Stimulated activated CD8-positive, alpha-beta memory T cell treated with anti-CD3 and anti-CD28 coated beads, Interleukin-12 subunit alpha, Interleukin-12 subunit beta, amount 100 ng/mL, for 1 hour (primary cell): ENCODE data around the gene OGT.
A peak's percentile ranks its signal among the peaks of the same experiment; 100 is the strongest.
"Not testable (repeated sequence)": the region's sequence is repeated elsewhere in the genome, so short reads cannot be mapped to it uniquely, and the experiment has no call there.

Source experiments
- DNase-seq: peaks from one replicate; pipeline ENCODE4 v3.0.0-alpha.2; 2020; ENCODE audit warnings: low read depth

The OGT gene

GRCh38 chrX:71532753-71533425, at the start of gene OGT:
Gene OGT, plus strand, starts transcription at chrX:71533104. Its CDS starts 196 bp downstream, at chrX:71533300.
- DNase-seq: peak; percentile 89

GRCh38 chrX:71487814-71488213, 45.1 kb upstream of the OGT start:
- DNase-seq: no peak

GRCh38 chrX:71489540-71489939, 43.4 kb upstream of the OGT start:
- DNase-seq: no peak

GRCh38 chrX:71492231-71493065, 40.5 kb upstream of the OGT start:
- no peak for DNase-seq

- DNase-seq: no peak
Measured at GRCh38 chrX:71493111-71493613, 39.7 kb upstream of the OGT start.

GRCh38 chrX:71495979-71496378, 36.9 kb upstream of the OGT start:
- DNase-seq: not testable (repeated sequence)

GRCh38 chrX:71496476-71496875, 36.4 kb upstream of the OGT start:
- no peak for DNase-seq

GRCh38 chrX:71502080-71502479, 30.8 kb upstream of the OGT start:
- not testable (repeated sequence) for DNase-seq

DNA sequence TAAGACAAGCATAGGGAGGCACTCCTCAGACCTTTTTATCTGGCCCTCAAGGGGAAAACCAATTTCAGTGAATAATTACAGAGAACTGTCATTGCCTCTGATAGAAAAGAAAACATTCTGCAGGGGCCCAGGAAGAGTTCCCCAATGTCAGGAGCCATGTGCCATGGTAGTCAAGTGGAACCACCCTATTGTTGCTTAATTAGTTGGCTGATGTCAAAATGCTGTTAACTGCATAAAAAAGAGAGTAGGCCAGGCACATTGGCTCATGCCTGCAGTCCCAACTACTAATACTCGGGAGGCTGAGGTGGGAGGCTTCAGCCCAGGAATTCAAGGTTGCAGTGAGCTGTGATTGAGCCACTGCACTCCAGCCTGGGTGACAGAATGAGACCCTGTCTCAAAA, 28.6 kb upstream of the OGT start:
- DNase-seq: no peak

DNA sequence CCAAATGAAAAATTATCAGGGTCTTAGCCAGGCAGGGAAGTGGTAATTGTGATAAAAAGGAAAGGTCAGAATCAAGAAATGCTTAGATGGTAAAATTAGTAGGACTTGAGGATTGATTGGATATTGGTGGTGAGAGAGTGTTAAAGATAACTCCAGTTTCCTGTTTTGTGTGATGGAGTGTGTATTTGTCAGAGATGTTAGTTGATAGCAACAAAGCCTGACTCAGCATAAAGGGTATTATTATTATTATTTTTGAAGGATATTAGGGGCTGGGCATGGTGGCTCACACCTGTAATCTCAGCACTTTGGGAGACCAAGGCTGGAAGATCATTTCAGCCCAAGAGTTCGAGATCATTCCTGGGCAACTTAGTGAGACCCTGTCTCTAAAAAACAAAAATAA, 23.6 kb upstream of the OGT start:
- no peak for DNase-seq

DNA sequence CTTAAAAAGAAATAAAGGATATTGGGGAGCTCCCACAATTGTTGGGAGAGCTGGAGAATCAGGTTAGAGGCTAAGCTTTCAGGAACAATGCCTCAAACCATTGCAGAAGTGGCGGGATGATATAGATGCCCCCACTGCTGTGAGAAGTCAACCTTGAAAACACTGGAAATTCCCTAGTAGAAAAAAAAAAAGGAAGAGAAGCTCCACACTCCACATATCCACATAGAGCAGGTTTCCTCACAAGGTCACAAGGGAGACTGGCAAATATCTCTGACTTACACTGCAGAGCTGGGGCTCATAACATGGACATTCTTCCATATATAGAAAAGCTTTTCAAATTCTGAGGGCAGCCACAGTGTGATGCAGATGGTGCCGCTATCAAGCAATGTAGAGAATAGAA, 22.7 kb upstream of the OGT start:
- DNase-seq: no peak

DNA sequence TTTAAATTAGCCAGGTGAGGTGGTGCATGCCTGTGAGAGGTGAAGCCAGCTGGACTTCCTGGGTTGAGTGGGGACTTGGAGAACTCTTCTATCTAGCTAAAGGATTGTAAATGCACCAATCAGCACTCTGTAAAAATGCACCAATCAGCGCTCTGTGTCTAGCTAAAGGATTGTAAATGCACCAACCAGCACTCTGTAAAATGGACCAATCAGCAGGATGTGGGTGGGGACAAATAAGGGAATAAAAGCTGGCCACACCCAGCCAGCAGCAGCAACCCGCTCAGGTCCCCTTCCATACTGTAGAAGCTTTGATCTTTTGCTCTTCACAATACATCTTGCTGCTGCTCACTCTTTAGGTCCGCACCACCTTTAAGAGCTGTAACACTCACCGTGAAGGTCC, 19.2 kb upstream of the OGT start:
- DNase-seq: not testable (repeated sequence)

- no peak for DNase-seq
Measured at GRCh38 chrX:71514367-71515037, 18.4 kb upstream of the OGT start.

DNA sequence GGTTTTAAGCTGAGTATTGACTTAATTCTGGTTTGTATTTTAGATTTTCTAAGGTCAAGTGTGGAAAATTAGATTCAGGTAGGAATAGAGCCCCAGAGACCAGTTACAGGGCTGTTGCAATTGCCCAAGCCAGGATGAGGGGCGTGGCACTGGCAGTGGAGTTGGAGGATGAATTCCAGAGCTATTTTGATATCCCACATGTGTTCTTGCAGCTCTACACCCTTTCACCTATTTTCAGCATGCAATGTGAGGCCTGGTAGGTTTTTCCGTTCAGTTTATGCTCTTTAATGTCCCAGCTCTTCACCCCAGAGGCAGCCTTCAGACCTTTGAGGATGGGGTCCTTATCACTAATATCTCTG, 17.9 kb upstream of the OGT start:
- DNase-seq: no peak

DNA sequence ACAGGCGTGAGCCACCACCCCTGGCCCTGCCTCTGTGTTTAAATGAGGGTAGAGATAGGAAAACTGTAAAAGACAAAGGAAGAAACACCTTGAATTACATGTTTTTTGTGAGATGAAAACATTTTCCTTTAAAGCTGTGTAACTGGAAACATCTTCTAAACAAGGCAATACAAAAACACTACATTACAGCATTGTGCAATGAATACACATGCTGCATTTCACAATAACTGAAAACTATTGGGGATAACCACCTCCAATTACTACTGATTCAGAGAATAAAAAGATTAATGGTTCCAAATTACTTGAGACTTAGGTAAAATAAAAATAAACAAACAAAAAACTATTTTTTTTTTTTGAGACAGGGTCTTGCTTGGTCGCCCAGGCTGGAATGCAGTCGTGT, 7.6 kb upstream of the OGT start:
- DNase-seq: no peak

DNA sequence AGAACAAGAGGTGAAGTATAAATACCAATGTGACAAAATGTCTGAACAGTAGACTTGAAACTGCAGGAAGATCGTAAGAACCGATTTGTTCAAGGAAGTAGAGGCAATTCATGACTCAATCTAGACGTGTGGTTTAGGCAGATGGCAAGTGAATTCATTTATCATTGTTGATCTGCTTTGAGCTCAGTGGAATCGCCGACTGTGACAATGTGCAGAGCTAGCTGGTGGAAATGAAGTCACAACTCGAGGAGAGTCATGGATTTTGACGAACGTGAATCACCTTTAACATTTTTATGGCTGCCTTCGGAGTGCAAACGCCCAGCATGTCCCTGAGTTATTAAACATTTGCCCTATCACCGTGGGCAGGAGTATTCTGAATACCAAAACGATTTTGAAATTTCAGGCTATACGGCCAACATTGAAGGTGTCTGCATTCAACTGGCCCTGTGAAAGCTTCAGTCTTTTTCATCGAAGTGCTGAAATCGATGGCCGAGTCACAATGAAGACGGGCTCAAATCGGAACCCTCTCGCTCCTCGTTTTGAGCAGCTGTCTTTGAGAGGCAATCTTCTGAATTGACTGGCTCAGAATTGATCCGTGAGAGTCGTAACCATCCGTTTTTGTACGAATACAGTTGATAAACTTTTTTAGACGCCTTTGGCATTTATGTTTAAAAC, 689 bp upstream of the OGT start:
- DNase-seq: peak; percentile 30

- no peak for DNase-seq
Measured at GRCh38 chrX:71533516-71533850, 579 bp downstream of the OGT start.

- peak; percentile 33 for DNase-seq
Measured at GRCh38 chrX:71533851-71534561, 1.1 kb downstream of the OGT start.

DNA sequence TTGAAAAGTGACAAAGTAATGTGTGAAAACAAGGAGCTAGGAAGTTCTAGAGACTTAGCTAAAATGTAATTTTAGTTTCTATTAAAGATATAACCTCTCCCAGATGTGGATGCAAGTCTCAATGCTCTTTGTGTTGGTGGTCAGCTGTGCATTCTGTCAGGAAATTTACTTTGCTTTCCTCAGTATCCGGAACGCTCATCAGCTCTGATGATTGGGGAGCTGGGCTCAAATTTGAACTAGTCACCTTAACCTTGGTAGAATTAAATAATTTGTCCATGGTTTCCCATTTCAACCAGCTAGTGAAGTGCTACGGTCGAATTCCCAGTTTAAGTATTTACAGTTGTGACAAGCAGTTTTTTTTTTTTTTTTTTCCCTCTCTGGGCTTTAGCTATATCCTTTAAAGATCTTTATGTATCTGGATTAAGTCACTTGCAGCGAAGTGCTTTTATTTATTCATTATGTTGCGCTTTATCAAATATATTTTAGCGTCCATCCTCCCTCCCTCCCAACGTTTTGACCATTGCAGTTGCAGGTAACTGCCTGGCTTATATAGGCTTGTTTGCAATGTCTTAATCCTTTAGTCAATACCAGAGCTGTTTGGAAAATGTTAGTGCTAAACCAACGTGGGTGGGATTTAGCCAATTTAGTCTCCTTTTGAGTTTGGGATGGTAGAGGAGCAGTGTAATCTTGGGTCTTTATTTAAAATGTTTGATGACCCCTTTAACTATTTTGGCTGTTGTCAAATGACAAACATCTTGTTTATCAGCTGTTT, 2.1 kb downstream of the OGT start:
- no peak for DNase-seq

- DNase-seq: no peak
Measured at GRCh38 chrX:71536285-71536684, 3.4 kb downstream of the OGT start.

- DNase-seq: no peak
Measured at GRCh38 chrX:71537743-71538142, 4.8 kb downstream of the OGT start.
